SK-N-SH treated with all-trans-retinoic acid at 6 μM for 48 hours (cell line): ENCODE measurements around the gene HSPA12A.

Source experiments
- SNAI2 ChIP-seq: fragments of 250-450 bp; sonication (Bioruptor Pico); IDR thresholded peaks from 2 replicates; pipeline ENCODE4 v1.5.0; 2020; ENCODE audit warnings: mild to moderate bottlenecking, moderate library complexity
- TCF4 ChIP-seq: fragments of 250-450 bp; sonication (Bioruptor Pico); IDR thresholded peaks from 2 replicates; pipeline ENCODE4 v1.8.0; 2021; ENCODE audit warnings: mild to moderate bottlenecking, moderate library complexity, borderline replicate concordance
- TSHZ2 ChIP-seq: fragments of 250-450 bp; sonication (Bioruptor Pico); IDR thresholded peaks from 2 replicates; pipeline ENCODE4 v1.5.0; 2020; ENCODE audit warnings: mild to moderate bottlenecking, moderate library complexity
- ZNF70 ChIP-seq: fragments of 450-650 bp; formaldehyde crosslinking; IDR thresholded peaks from 2 replicates; pipeline ENCODE4 v1.5.0; 2020; ENCODE audit warnings: mild to moderate bottlenecking, moderate library complexity

GRCh38 chr10:116761883-116762282, 19.5 kb upstream of the HSPA12A start:
- TF ChIP-seq ZNF70 (CRISPR knock-in tag) (no peak), TCF4 (CRISPR knock-in tag) (no peak), SNAI2 (CRISPR knock-in tag) (no peak), TSHZ2 (CRISPR knock-in tag) (no peak)
